Right atrium auricular region (tissue), 2 donors: ENCODE results near the gene LRRK1. TPM values are rescaled to one million over a fixed set of nuclear protein-coding genes. Genes with fewer than 3 reads are reported as not detected.

Source experiments
- DNase-seq: peaks from one replicate; pipeline ENCODE4 v3.0.0-alpha.2; 2019; ENCODE audit warnings: low spot score
- H3K27ac ChIP-seq, 2 donors: fragments of 200-600 bp; sonication (generic); 1 replicate in 1 of 2; 2 replicates in 1 of 2; pipeline ENCODE4 v1.5.1; 2016 to 2019
- H3K27me3 ChIP-seq, 2 donors: fragments of 200-600 bp; sonication (generic); one replicate each; pipeline versions ENCODE4 v1.5.1 to v1.6.0; 2017 to 2019
- H3K36me3 ChIP-seq: fragments of 200-600 bp; sonication (generic); one replicate; pipeline ENCODE4 v1.5.1; 2016
- H3K4me1 ChIP-seq, 2 donors: fragments of 200-600 bp; sonication (generic); one replicate each; pipeline versions ENCODE4 v1.5.1 to v1.6.0; 2017 to 2019
- H3K4me3 ChIP-seq, 2 donors: fragments of 200-600 bp; sonication (generic); 1 replicate in 1 of 2; 2 replicates in 1 of 2; pipeline ENCODE4 v1.5.1; 2017 to 2019; ENCODE audit warnings: mild to moderate bottlenecking in 1 of 2, moderate library complexity in 1 of 2
- H3K9me3 ChIP-seq, 2 donors: fragments of 200-600 bp; sonication (generic); one replicate each; pipeline ENCODE4 v1.5.1; 2019
- total RNA-seq, 2 donors: library from RNA; depleted of rRNA; stranded (reverse); fragments of >200 nt; gene quantifications; one replicate each; pipeline ENCODE4 v1.1.0, GENCODE V29; 2016
- TF ChIP-seq, protein P1 (sequence below), 2 donors: fragments of 200-600 bp; sonication (generic); IDR thresholded peaks; one replicate each; pipeline ENCODE4 v1.5.1; 2019; ENCODE audit warnings: antibody characterized with exemption in 2 of 2

LRRK1 gene
- total RNA-seq, 2 donors from 2014 or later = 1.9 to 4.4 TPM

DNA sequence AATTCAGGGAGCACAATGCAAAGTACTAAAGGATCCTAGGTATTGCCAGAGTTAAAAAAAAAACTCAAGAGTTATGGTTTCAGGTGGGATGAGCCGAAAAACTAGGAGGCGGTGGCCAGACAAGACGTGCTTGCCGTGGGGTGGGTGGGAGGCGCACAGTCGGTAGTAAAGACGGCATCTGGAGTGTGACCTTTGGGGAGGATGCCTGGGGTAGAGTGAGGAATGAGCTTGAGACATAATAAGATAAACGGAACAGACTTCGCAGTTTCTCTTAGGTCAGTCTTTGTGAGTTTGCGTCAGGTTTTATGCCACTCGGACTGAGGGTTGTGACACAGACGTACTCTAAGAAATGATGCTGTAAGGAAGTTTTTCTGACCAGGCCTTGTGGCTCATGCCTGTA, 139.6 kb downstream of the LRRK1 start:
- Histone ChIP-seq H3K36me3 (peaks cover 9% of the 10 kb centered on the region), H3K9me3 (no peaks in the 10 kb centered on the region), H3K4me3 (no peak overlapping the region), H3K4me1 (peaks cover 0 to under 1% of the 10 kb centered on the region in 2 donors), H3K27ac (no peak overlapping the region), H3K27me3 (no peaks in the 10 kb centered on the region)
- TF ChIP-seq, protein P1, sequence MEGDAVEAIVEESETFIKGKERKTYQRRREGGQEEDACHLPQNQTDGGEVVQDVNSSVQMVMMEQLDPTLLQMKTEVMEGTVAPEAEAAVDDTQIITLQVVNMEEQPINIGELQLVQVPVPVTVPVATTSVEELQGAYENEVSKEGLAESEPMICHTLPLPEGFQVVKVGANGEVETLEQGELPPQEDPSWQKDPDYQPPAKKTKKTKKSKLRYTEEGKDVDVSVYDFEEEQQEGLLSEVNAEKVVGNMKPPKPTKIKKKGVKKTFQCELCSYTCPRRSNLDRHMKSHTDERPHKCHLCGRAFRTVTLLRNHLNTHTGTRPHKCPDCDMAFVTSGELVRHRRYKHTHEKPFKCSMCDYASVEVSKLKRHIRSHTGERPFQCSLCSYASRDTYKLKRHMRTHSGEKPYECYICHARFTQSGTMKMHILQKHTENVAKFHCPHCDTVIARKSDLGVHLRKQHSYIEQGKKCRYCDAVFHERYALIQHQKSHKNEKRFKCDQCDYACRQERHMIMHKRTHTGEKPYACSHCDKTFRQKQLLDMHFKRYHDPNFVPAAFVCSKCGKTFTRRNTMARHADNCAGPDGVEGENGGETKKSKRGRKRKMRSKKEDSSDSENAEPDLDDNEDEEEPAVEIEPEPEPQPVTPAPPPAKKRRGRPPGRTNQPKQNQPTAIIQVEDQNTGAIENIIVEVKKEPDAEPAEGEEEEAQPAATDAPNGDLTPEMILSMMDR (IDR thresholded peaks at IDR 0.05) = no peak
- DNase-seq = peak; percentile 50

DNA sequence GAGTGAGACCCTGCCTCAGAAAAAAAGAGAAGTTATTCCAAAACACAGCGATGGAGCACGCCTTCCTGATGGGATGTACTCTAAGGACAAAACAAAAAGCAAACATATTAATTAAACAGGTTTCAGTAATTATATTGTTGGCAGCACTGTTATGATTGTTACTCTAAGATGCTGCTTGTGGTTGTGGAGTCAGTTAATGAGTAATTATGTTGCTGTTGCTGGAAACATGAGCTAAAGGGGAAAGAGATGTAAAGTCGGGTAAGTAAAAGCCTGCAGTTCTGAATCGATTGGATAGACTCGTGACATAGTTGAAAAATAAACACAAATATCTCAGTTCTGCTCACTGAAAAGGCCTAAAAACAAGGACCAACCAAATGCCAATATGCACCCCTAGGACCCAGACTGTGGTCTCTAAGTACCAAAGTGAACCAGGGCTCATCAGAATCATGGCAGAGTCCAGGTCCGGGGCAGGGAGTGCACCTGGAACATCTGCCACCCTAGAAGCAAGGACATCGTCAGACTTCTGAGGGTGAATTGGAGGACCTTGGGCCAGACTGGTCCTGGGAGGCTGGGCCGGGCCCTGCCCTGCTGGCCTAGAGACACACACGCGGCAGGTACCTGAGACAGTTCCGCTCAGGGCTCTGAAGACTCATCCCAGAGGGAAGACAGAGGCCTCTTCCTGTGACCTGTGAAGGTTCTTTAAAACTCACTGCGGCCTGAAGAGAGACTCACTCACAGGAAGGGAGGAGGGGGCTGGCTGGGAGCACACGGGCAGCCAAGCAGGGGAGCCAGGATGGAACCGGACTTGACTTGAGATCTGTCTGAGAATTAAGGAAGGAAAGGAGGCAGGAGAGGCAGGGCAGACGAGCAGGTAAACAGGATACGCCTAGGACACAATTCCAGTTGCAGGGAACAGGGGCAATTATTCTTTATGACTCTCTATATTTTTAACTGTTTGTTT, 140.5 kb downstream of the LRRK1 start:
- H3K27ac ChIP-seq = no peak overlapping the region
- no peaks in the 10 kb centered on the region for H3K9me3 ChIP-seq
- TF ChIP-seq, protein P1 (IDR thresholded peaks at IDR 0.05) = no peak
- no peak overlapping the region for H3K4me3 ChIP-seq
- peak; percentile 49 for DNase-seq
- H3K27me3 ChIP-seq = no peaks in the 10 kb centered on the region
- peaks cover 0 to 10% of the 10 kb centered on the region in 2 donors for H3K4me1 ChIP-seq
- peaks cover 9% of the 10 kb centered on the region for H3K36me3 ChIP-seq

DNA sequence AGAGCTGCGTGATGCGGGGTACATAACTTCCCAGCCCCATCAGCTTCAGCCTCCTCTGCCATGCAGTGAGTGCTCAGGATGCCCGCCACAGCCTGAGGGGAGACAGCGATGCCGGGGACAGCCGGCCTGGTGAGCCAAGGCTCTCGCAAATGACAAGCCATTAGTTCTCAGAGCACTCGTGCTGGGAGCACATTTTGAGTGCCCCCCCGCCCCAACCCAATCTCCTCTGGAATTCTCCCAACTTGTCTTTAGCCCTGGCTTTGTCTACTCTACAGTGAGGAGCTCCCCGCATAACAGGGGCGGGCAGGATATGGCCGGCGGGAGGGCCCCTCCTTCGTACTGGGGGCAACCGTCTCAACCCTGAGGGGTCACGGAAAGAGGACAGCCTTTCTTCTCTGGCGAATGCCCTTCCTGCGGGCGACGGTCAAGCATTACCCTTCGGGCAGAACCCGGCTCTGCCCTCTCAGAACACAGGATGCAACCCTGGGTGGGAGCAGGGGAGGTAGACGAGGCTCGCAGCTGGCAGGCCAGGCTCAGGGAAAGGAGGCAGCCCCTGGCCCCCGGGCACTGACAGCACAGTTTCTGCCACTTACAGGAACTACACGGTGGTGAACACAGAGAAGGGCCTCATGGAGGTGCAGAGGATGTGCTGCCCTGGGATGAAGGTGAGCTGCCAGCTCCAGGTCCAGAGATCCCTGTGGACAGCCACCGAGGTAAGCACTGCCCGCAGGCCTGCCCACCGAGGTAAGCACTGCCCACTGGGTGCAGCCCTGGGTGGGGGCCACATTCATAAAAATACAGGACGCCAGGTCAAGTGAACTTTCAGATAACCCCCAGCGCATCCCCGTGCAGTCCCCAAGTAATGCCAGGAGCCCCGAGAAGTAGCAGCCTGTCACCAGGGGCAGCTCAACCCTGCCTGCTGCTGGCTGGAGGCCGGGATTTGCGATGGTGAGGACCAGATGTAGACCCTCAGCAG, 141.7 kb downstream of the LRRK1 start:
- Histone ChIP-seq H3K9me3 (no peaks in the 10 kb centered on the region), H3K4me1 (peaks cover 0 to 14% of the 10 kb centered on the region in 2 donors), H3K36me3 (no peaks in the 10 kb centered on the region), H3K27ac (no peak overlapping the region), H3K4me3 (no peak overlapping the region), H3K27me3 (no peaks in the 10 kb centered on the region)
- TF ChIP-seq, protein P1 (IDR thresholded peaks at IDR 0.05) = no peak
- peak; percentile 56 for DNase-seq

DNA sequence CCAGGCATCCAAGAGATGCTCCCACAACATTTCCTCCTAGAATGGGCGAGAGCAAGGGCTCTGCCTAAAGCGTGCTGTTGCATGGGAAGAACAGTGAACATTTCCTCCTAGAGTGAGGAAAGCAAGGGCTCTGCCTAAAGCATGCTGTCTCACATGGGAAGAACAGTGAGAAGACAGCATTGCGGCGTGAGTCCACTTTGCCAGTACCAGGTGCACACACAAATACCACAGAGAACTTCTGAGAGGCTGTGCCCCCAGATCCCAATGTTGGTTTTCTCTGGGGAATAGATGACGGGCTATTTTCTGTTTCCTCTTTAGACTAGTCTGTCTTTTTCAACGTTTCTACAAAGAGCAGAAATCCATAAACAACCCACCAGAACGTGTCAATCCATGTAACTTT, 142.9 kb downstream of the LRRK1 start:
- H3K4me1 ChIP-seq = peaks cover 0 to 14% of the 10 kb centered on the region in 2 donors
- H3K27ac ChIP-seq = no peak overlapping the region
- no peaks in the 10 kb centered on the region for H3K9me3 ChIP-seq
- H3K27me3 ChIP-seq = no peaks in the 10 kb centered on the region
- TF ChIP-seq, protein P1 (IDR thresholded peaks at IDR 0.05) = no peak
- no peaks in the 10 kb centered on the region for H3K36me3 ChIP-seq
- no peak overlapping the region for H3K4me3 ChIP-seq
- no peak for DNase-seq

DNA sequence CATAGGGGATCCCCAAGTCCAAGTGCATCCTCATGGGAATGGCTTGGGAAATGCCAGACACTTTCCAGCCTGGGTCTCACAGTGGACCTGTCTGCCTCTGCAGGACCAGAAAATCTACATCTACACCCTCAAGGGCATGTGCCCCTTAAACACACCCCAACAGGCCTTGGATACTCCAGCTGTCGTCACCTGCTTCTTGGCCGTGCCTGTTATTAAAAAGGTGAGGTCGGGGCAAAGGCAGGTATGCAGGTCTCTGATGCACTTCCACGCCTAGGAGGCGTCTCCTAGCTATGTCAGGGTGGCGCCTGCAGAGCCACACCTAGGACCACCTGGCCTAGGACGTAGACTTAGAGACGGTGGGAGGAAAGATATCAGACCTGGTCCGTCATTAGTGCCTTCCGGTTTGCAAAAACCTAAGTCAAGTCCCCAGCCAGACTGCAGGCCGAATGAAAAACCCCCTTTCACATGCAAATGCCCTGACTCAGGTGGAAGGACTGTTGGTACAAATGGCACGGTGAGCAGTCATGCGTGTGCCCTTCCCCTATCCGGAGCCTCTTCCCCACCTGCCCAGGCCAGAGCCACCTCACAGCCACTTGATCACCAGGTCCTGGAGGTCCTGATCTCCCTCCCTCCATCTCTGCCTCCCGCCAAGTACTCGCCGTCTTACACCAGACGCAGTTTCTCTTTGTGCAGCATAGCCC, 143.5 kb downstream of the LRRK1 start:
- H3K4me3 ChIP-seq = no peak overlapping the region
- TF ChIP-seq, protein P1 (IDR thresholded peaks at IDR 0.05) = no peak
- no peaks in the 10 kb centered on the region for H3K36me3 ChIP-seq
- H3K4me1 ChIP-seq = peaks cover 0 to 14% of the 10 kb centered on the region in 2 donors
- H3K27me3 ChIP-seq = no peaks in the 10 kb centered on the region
- H3K9me3 ChIP-seq = no peaks in the 10 kb centered on the region
- no peak for DNase-seq
- no peak overlapping the region for H3K27ac ChIP-seq
